ENCODE data around the gene ALLC.
"Not testable (repeated sequence)": the region's sequence is repeated elsewhere in the genome, so short reads cannot be mapped to it uniquely, and the experiment has no call there.

The ALLC gene

GRCh38 chr2:3656762-3657721, 958 bp upstream of the ALLC start:
- DNase-seq, result no peak

DNA sequence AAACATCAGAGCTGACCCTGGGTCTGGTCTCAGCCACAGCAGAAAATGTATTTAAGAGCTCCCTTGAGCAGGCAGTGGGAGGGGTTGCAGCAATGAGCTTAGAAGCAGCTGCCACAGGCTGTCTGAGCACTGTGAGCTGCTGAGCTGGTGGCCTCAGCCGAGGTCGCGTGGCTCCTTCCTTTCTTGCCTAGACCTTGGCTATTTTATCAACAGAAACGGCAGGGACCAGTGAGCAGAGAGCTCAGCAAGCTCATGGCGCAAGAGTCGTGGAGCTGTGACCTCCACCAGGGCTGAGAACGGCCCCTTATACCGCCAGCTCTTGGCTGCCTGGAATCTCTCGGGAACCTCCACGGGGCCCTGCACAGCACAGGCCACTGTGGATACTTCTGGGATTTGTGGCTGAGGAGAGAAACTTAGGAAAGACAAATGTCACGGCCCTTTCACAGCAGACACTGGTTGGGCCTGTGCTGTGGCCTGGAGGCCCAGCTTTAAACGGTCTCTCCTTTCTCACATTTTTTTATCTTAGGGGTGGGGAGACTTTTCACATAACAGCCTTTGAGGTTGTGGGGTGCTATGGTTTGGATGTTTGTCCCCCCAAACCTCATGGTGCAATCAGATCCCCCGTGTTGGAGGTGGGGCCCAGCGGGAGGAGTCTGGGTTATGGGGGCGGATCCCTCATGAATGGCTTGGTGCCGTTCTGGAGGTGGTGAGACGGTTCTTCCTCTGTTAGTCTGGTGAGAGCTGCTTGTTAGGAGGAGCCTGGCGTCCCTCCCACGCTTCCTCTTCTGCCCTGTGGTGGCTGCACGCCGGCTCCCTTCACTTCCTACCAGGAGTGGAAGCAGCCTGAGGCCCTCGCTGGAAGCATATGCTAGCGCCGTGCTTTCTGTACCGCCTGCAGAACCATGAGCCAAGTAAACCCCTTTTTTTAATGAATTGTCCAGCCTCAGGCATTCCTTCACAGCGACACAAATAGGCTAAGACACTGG, 1.7 kb downstream of the ALLC start:
- DNase-seq, result no peak

DNA sequence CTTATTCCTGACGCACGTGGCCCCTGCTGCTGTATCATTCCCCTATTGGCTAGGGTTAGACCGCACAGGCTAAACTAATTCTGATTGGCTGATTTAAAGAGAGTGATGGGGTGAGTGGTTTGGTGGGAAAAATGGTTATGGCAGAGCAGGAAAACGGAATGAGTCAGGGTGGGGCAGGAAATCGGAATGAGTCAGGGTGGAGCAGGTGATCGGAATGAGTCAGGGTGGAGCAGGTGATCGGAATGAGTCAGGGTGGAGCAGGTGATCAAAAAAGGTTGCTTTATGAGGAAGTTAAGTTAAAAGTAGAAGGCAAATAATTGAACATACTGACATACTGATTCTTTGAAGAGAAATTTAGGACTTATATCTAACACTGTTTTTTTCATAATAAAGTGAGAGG, 2.6 kb downstream of the ALLC start:
- not testable (repeated sequence) for DNase-seq

DNA sequence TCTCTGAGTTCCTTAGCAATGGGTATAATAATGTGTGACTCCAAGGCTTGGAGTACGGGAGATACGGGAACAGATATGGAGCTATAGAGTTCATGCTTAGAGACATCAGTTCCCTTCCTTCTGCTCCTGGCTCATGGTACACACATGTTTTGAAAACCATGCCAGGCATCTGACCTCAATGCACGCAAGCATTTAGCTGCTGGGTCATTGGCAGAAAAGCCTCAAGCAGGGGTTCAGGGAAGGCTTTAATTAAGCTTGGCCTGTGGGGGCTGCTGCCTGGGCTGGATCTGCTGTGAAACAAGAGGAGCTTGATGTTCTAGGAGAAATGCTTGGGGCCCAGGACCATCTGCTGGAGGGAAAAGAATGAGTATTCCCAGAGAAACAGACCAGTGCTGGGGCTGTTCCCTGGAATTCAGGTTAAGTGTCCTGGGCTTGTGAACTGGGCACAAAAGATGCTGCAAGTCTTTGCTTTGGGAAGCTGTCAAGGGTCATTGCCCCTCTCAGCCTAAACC, 3.2 kb downstream of the ALLC start:
- no peak for DNase-seq

DNA sequence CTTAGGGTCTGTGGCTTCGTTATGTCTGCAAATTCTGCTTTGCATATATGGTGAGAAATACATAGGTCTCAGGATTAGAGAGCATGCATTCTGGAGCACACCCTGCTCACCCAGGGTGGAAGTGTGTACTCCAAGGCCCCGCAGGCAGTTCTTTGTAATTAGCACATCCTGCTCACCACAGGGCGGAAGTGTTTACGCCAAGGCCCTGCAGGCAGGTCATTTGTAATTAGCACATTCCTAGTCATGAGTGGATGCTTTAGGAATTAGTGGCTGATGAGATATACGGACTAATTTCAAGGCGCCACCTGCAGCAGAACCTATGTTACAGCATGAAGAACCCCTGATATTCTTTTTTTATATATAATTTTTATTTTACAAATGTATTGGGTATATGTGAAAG, 4.2 kb downstream of the ALLC start:
- no peak for DNase-seq

GRCh38 chr2:3664118-3664517, 6.1 kb downstream of the ALLC start:
- DNase-seq, result no peak

- no peak for DNase-seq
These were observed 6.9 kb downstream of the ALLC start for GRCh38 chr2:3664925-3665324.

DNA sequence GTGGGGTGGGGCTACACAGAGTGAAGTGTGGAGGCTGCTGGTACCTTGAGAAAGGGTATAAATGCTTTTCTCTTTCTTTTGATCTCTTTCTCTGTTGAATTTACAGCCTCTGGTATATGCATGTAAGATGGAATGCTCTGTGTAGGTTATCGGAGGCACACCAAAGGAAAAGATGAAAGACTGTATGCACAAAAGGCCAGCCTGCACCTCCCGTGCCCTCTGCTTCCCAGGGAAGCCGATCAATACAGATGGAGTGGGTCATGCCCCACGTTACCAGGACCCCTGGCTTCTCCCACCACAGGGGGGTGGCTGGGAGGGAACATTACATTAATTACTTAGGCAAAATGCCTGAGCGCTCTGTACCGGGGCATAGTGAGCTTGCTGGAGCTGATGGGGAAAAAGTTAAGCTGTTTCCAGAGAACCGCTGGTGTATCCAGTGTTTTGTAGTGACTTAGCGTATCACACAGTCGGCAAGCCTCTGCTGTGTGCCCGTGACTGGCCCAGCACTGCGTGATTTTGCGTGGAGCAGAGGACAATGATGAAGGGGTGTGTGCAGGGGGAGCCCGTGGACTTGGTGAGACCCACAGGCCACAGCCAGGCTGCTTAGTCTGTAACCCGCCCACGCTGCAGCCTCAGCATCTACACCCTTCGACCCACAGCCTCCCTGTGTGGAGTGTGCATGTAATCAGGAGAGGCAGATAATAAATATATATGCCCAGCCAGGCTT, 8.0 kb downstream of the ALLC start:
- DNase-seq, result no peak

DNA sequence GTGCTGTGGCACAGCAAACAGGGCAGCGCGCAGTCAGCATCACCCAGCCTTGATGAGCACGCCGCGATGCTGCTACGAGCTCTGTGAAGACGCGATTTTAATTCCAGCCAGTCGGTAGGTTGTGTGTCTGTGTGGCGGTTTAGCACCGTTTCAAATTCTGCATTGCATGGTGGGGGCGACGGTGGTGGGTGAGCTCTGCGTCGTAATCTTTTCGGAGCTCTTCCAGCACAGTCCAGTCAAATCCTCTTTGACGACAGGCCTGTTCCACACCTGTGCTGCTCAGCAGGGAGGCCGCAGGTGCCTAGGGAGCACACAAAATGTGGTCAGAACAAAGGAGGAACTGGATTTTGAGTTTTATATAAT, 8.6 kb downstream of the ALLC start:
- DNase-seq, result no peak

- no peak for DNase-seq
These were observed 9.2 kb downstream of the ALLC start for GRCh38 chr2:3667151-3667631.

DNA sequence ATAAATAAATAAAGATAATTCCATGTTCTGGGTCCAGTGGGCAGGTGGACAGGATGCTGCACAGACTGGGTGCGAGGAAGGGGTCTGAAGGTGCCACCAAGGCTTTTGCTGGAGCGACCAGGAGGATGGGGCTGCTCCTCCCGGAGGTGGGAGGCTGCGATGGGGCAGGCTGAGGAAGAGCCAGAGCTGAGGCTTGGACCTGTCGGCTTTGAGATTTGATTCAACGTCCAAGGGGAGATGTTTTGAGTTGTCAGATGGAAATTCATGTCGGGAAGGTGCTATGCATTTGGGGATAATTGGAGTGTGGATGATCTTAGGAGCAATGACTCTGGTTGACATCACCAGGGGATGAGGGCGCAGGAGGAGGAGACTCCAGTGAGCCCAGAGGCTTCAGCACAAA, 11.7 kb downstream of the ALLC start:
- DNase-seq, result no peak

GRCh38 chr2:3670376-3670775, 12.4 kb downstream of the ALLC start:
- DNase-seq, result no peak

GRCh38 chr2:3670941-3671340, 12.9 kb downstream of the ALLC start:
- DNase-seq, result no peak

- DNase-seq, result no peak
These were observed 15.1 kb downstream of the ALLC start for GRCh38 chr2:3672861-3673678.

DNA sequence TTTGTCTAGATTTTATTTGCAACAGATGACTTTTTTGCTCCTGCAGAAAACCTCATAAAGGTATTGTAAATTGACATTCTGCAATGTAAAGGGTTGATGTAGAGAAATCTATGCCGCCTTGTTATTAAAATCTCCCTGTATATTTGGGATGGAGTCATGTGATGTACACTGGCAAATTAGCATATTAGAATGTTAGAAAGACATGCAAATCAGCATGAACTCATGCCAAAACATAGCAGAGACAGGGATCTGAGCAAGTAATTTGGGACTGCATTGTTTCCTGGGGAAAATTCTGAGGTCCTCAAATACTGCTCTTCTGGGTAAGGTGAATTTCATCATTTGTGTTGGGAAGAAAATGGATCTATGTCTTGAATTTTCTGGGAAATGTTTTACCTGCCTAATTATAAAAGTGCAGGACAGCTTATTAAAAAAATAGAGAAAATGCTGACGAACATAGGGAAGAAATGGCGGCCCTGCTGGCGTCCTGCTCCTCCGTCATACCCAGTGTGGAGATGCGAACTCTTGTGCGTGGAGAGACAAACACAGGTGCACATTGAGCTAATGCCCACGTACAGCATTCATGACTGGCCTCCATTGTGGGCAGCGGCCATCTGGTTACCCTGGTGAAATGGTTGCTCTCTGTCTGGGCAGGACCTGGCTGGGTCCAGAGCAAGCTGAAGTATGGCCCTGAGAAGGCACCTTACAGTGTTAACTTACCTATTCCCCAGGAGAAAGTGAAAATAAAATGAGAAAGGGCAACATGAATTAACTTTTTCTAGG, 16.3 kb downstream of the ALLC start:
- DNase-seq, result no peak

DNA sequence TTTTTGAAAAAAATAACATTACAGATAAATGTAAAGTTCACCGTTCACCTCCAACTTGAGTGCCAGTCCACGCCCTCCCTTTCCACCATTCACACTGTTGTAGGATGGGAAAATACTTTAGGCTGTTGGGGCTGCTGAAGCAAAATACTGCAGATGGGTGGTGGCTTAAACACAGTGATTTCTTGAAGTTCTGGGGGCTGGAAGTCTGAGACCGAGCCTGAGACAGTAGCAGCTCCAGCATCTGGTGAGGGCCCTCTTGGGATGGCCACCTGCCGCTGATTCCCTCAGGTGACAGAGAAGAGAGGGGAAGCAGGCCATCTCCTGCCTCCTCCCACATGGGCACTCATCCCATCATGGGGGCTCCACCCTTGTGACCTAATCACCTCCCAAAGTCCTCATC, 17.7 kb downstream of the ALLC start:
- DNase-seq, result no peak

- no peak for DNase-seq
These were observed 19.4 kb downstream of the ALLC start for GRCh38 chr2:3677436-3677835.

- DNase-seq, result no peak
These were observed 20.2 kb downstream of the ALLC start for GRCh38 chr2:3678212-3678611.

DNA sequence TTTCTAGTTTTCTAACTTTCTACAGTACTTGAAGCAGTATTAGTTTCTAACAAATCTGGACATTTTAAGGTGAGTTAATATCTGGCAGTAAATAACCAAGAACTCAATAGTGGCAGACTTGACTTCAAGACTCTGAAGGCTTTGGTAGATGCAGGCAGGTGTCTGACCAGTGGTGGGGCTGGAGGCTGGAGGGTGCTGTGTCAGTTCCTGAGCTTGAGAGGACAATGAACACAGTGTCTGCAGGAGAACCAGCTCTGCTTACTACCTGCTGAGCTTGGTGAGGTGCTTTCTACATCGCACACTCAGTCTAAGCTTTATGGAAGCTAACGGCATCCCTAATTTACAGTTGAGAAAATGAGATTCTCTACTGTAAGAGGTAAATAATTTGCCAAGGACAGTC, 21.2 kb downstream of the ALLC start:
- DNase-seq, result no peak

DNA sequence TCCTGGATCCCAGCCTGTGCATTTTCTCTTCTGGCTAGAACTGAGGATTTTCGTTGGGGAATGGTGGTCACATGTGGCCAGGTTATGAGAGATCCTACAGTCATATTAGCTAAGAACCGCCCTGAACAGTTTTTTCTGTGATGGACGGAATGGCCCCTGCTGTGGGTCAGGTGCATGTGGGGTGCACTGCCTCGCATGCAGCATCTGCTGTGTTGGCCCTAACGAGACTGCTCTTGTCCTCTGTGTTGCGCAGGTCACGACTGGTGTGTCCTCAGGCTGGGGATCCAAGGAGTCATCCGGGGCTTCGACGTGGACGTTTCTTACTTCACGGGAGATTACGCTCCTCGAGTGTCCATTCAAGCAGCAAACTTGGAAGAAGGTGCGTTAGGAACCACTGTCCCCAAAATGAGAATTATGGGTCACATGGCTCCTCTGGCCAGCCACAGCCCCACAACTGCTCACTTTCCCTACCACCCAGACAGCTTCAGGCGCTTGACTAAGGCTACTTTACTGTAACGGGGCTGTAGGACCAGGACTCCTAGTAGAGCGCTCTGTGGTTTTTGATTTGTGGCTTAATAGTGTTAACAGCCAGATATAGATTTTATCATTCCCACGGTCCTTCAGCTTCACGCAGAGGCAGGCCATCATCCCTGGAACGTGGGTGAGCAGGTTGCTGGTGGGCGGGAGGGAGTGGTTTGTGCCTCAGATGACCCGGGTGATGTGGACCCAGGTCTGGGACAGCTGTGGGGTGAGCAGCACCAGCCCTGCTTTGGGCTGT, 21.8 kb downstream of the ALLC start:
- no peak for DNase-seq
